K562 (cell line): ENCODE data around the gene MAPKAPK3. TPM values are rescaled to one million over a fixed set of nuclear protein-coding genes. Genes with fewer than 3 reads are reported as not detected.

Experiments
- ARNT ChIP-seq, 2 experiments: fragments of 450-650 bp; IDR thresholded peaks; 2 replicates each; pipeline ENCODE4 v1.6.1; 2016; ENCODE audit warnings: mild to moderate bottlenecking in 1 of 2
- CEBPB ChIP-seq: fragments of 450-650 bp; IDR thresholded peaks from 2 replicates; pipeline ENCODE4 v1.6.1; 2016; ENCODE audit warnings: missing genetic modification characterization, missing compliant biosample characterization
- CHD2 ChIP-seq: IDR thresholded peaks from 2 replicates; pipeline ENCODE4 v1.6.1; 2011; ENCODE audit warnings: low read depth, low read length
- COPS2 ChIP-seq: fragments of 450-650 bp; conservative IDR thresholded peaks from 2 replicates; pipeline ENCODE4 v1.6.1; 2016; ENCODE audit warnings: mild to moderate bottlenecking, moderate library complexity
- DPF2 ChIP-seq: fragments of 450-650 bp; IDR thresholded peaks from 2 replicates; pipeline ENCODE4 v1.6.1; 2016
- E2F3 ChIP-seq: fragments of 250-450 bp; sonication (Bioruptor Pico); IDR thresholded peaks from 2 replicates; pipeline ENCODE4 v1.4.0; 2020; ENCODE audit warnings: mild to moderate bottlenecking
- FOS ChIP-seq: IDR thresholded peaks from 3 replicates; pipeline ENCODE4 v1.6.1; 2011; ENCODE audit not compliant: insufficient read length; ENCODE audit errors: extremely low read depth
- HMG20A ChIP-seq: fragments of 450-650 bp; formaldehyde crosslinking; conservative IDR thresholded peaks from 2 replicates; pipeline ENCODE4 v1.4.0; 2020; ENCODE audit warnings: mild to moderate bottlenecking, mixed read lengths
- IFI16 ChIP-seq: fragments of 250-450 bp; sonication (Bioruptor Pico); IDR thresholded peaks from 2 replicates; pipeline ENCODE4 v2.1.2; 2022; ENCODE audit warnings: mild to moderate bottlenecking, inconsistent platforms
- ILF3 ChIP-seq: fragments of 450-650 bp; IDR thresholded peaks from 2 replicates; pipeline ENCODE4 v1.6.1; 2018; ENCODE audit warnings: antibody characterized with exemption, mild to moderate bottlenecking, moderate library complexity, borderline replicate concordance
- MYNN ChIP-seq, 2 experiments: sonication (generic); formaldehyde crosslinking in 1 of 2; IDR thresholded peaks; 2 replicates each; pipeline versions ENCODE4 v1.5.0 to v1.6.1; 2016 to 2020; ENCODE audit warnings: antibody characterized with exemption in 1 of 2, missing genetic modification reagents in 1 of 2
- NFIX ChIP-seq: fragments of 250-450 bp; sonication (Bioruptor Pico); IDR thresholded peaks from 2 replicates; pipeline ENCODE4 v1.4.0; 2020; ENCODE audit warnings: low read depth, mild to moderate bottlenecking, moderate library complexity
- RBM17 ChIP-seq: fragments of 200-400 bp; formaldehyde crosslinking; IDR thresholded peaks from 2 replicates; pipeline ENCODE4 v1.6.1; 2017; ENCODE audit warnings: low read depth, mild to moderate bottlenecking, low read length, borderline replicate concordance
- STAT5B ChIP-seq: fragments of 250-450 bp; sonication (Bioruptor Pico); IDR thresholded peaks from 2 replicates; pipeline ENCODE4 v1.8.0; 2021; ENCODE audit warnings: mild to moderate bottlenecking, inconsistent platforms
- ZFP36 ChIP-seq: fragments of 150-350 bp; IDR thresholded peaks from 2 replicates; pipeline ENCODE4 v1.6.1; 2018; ENCODE audit warnings: low read length, low read depth; ENCODE audit not compliant: partially characterized antibody
- ZNF175 ChIP-seq: fragments of 200-800 bp; sonication (Bioruptor generic); IDR thresholded peaks from 2 replicates; pipeline ENCODE4 v1.6.1; 2016; ENCODE audit warnings: low read depth, mild to moderate bottlenecking, missing genetic modification characterization, missing compliant biosample characterization
- ZNF217 ChIP-seq: sonication (generic); formaldehyde crosslinking; IDR thresholded peaks from 2 replicates; pipeline ENCODE4 v1.8.0; 2022; ENCODE audit warnings: mild to moderate bottlenecking, missing genetic modification reagents
- ZNF224 ChIP-seq: sonication (generic); formaldehyde crosslinking; IDR thresholded peaks from 2 replicates; pipeline ENCODE4 v1.8.0; 2022; ENCODE audit warnings: mild to moderate bottlenecking, missing genetic modification reagents
- ZNF311 ChIP-seq: fragments of 250-450 bp; sonication (Bioruptor Pico); IDR thresholded peaks from 2 replicates; pipeline ENCODE4 v1.4.0; 2020; ENCODE audit warnings: mild to moderate bottlenecking, moderate library complexity
- ZNF766 ChIP-seq: fragments of 200-800 bp; sonication (Bioruptor generic); conservative IDR thresholded peaks from 2 replicates; pipeline ENCODE4 v1.6.1; 2016; ENCODE audit warnings: missing genetic modification characterization, missing compliant biosample characterization
- polyA plus RNA-seq, 8 experiments: library from polyadenylated mRNA; depleted of rRNA in 4 of 8; stranded (reverse) in 5 of 8; unstranded in 3 of 8; fragments of >200 nt; fragmentation: Nextera tagmentation in 2 of 8; fragmentation: Illumina TruSeq in 1 of 8; extraction: Ambion mirVana in 2 of 8; extraction: Trizol in 1 of 8; gene quantifications; 2 replicates each; pipeline versions ENCODE4 v1.2.1 to v1.2.3, GENCODE V29; 2011 to 2014; ENCODE audit warnings: inconsistent platforms in 1 of 8, missing spikeins in 1 of 8
- total RNA-seq, 7 experiments: library from RNA; depleted of rRNA in 6 of 7; stranded (reverse); fragments of >200 nt in 6 of 7; fragmentation: Illumina TruSeq in 2 of 7; extraction: Trizol in 2 of 7; gene quantifications; 2 replicates each; pipeline versions ENCODE4 v1.2.1 to v1.2.3, GENCODE V29; 2011 to 2021; ENCODE audit warnings: low replicate concordance in 1 of 7
- TF ChIP-seq, protein P1 (sequence below): fragments of 450-650 bp; formaldehyde crosslinking; IDR thresholded peaks from 2 replicates; pipeline ENCODE4 v1.4.0; 2020; ENCODE audit warnings: mild to moderate bottlenecking, mixed read lengths
- TF ChIP-seq, protein P2 (sequence below): fragments of 250-450 bp; sonication (Bioruptor Pico); IDR thresholded peaks from 2 replicates; pipeline ENCODE4 v1.8.0; 2022; ENCODE audit warnings: moderate library complexity, mild to moderate bottlenecking, inconsistent platforms
- TF ChIP-seq, protein P3 (sequence below), 2 experiments: fragments of 450-650 bp; IDR thresholded peaks; 2 replicates each; pipeline ENCODE4 v1.6.1; 2016
- TF ChIP-seq, protein P4 (sequence below): fragments of 250-450 bp; sonication (Bioruptor Pico); IDR thresholded peaks from 2 replicates; pipeline ENCODE4 v1.9.0; 2021; ENCODE audit warnings: mild to moderate bottlenecking, inconsistent platforms

MAPKAPK3 gene
- total and polyA plus RNA-seq, 9 of the 15 experiments (the other 6 are each of a cell fraction or from before 2014, with no cell fraction given) = 8.0 to 56.4 (median 41.2) TPM

DNA sequence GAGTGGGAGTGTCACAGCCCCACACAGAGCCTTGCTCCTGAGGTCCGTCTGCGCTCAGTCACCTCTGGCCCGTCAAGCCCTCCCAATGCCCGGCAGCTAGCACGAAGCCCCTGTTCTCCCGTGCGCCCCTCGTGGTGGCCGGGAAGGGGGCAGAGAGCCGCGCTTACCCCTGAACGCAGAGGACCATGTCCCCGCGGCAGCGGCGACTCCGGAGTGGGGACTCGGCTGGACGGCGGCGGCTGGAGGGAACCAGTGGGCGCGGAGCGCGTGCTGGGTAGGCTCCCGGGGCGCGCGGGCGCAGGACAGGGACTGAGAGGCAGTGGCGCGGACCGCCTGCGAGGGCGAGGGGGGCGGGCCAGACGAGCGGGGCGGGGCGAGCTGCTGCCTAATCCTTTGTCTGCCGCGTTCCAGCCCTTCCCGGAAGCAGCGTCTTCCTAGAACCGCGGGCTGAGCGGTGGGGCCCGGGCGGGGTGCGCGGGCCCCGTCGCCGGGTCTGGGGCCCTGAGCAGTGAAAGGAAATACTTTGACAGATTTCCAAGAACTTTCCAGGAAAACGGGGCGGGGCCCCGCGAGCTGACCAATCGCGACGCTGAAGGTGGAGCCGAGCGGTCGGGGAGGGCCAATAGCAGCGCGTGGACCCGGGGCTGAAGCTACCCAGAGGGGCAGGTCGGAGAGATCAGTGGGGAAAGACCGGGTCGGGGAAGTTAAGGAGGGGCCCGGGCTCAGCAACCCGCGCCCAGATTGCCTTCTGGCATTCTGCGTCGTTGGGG, 5.3 kb upstream of the MAPKAPK3 start, which contains the start of gene CISH (continued):
- TF ChIP-seq ZFP36 (no peak), HMG20A (CRISPR knock-in tag) (no peak), ZNF224 (CRISPR knock-in tag) (no peak), MYNN (IDR thresholded peaks at IDR 0.05) (peak; percentile 68; the same call in 1 of the 2 replicates), MYNN (CRISPR knock-in tag; IDR thresholded peaks at IDR 0.05) (no peak), CHD2 (0 out of 2 replicates have a peak, but pooled peaks have one; percentile 1), NFIX (CRISPR knock-in tag) (no peak), DPF2 (no peak), STAT5B (no peak), FOS (peak; percentile 78), ZNF311 (no peak), E2F3 (peak; percentile 73; the same call in 1 of the 2 replicates), COPS2 (no peak), ZNF175 (CRISPR knock-in tag) (no peak), ZNF766 (CRISPR knock-in tag) (no peak; the same call in 1 of the 2 replicates), CEBPB (no peak), IFI16 (CRISPR knock-in tag) (no peak), RBM17 (no peak), ARNT (IDR thresholded peaks at IDR 0.05) (no peak), ILF3 (no peak), ZNF217 (CRISPR knock-in tag) (no peak)
- TF ChIP-seq, protein P1, sequence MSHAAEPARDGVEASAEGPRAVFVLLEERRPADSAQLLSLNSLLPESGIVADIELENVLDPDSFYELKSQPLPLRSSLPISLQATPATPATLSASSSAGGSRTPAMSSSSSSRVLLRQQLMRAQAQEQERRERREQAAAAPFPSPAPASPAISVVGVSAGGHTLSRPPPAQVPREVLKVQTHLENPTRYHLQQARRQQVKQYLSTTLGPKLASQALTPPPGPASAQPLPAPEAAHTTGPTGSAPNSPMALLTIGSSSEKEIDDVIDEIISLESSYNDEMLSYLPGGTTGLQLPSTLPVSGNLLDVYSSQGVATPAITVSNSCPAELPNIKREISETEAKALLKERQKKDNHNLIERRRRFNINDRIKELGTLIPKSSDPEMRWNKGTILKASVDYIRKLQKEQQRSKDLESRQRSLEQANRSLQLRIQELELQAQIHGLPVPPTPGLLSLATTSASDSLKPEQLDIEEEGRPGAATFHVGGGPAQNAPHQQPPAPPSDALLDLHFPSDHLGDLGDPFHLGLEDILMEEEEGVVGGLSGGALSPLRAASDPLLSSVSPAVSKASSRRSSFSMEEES (CRISPR knock-in tag) = no peak
- TF ChIP-seq, protein P2, sequence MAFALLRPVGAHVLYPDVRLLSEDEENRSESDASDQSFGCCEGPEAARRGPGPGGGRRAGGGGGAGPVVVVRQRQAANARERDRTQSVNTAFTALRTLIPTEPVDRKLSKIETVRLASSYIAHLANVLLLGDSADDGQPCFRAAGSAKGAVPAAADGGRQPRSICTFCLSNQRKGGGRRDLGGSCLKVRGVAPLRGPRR (CRISPR knock-in tag) = no peak
- TF ChIP-seq, protein P3, sequence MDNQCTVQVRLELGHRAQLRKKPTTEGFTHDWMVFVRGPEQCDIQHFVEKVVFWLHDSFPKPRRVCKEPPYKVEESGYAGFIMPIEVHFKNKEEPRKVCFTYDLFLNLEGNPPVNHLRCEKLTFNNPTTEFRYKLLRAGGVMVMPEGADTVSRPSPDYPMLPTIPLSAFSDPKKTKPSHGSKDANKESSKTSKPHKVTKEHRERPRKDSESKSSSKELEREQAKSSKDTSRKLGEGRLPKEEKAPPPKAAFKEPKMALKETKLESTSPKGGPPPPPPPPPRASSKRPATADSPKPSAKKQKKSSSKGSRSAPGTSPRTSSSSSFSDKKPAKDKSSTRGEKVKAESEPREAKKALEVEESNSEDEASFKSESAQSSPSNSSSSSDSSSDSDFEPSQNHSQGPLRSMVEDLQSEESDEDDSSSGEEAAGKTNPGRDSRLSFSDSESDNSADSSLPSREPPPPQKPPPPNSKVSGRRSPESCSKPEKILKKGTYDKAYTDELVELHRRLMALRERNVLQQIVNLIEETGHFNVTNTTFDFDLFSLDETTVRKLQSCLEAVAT (IDR thresholded peaks at IDR 0.05) = peak; percentile 87 to 89; a peak in 3 of 4 replicates
- TF ChIP-seq, protein P4, sequence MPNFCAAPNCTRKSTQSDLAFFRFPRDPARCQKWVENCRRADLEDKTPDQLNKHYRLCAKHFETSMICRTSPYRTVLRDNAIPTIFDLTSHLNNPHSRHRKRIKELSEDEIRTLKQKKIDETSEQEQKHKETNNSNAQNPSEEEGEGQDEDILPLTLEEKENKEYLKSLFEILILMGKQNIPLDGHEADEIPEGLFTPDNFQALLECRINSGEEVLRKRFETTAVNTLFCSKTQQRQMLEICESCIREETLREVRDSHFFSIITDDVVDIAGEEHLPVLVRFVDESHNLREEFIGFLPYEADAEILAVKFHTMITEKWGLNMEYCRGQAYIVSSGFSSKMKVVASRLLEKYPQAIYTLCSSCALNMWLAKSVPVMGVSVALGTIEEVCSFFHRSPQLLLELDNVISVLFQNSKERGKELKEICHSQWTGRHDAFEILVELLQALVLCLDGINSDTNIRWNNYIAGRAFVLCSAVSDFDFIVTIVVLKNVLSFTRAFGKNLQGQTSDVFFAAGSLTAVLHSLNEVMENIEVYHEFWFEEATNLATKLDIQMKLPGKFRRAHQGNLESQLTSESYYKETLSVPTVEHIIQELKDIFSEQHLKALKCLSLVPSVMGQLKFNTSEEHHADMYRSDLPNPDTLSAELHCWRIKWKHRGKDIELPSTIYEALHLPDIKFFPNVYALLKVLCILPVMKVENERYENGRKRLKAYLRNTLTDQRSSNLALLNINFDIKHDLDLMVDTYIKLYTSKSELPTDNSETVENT = no peak
